IPS-18c (cell line): ENCODE measurements around the gene ZBED1.
"Not testable (repeated sequence)": the region's sequence is repeated elsewhere in the genome, so short reads cannot be mapped to it uniquely, and the experiment has no call there.

Source experiments
- H3K4me3 ChIP-seq: 2 replicates; pipeline ENCODE4 v1.7.0; 2013; ENCODE audit warnings: low read depth, mild to moderate bottlenecking, low read length, moderate library complexity; ENCODE audit not compliant: insufficient read depth
- H3K9me3 ChIP-seq: one replicate; pipeline ENCODE4 v1.6.1; 2013; ENCODE audit warnings: mild to moderate bottlenecking, low read length, moderate library complexity; ENCODE audit not compliant: control insufficient read depth, insufficient read depth

ZBED1 gene

GRCh38 chrX:2486476-2487133 is 14.2 kb downstream of the ZBED1 start:
- Histone ChIP-seq H3K9me3 (no peaks in the 10 kb centered on the region), H3K4me3 (no peak overlapping the region)

DNA sequence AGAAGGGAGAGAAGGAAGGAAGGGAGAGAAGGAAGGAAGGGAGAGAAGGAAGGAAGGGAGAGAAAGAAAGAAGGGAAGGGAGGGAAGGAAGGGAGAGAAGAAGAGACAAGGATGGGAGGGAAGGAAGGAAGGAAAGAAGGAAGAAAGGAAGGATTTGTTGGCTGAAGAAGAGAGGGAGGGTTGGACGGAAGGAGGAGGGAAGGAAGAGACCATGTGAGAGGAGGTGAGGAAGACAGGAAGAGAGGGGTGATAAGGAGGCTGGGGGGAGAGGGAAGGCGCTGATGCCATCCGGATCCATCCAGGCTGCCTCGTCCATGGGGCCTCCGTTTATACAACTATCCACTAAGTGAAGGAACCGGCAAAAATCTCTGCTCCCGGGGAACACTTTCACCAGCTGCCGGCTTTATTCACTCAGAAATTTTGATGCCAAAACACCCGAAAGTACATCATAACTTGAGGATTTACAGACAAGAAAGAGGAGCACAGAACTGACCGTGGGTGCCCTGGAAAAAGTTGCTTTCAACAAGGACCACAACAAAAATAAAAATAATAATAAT is 14.9 kb downstream of the ZBED1 start:
- Histone ChIP-seq H3K4me3 (no peak overlapping the region), H3K9me3 (no peaks in the 10 kb centered on the region)

DNA sequence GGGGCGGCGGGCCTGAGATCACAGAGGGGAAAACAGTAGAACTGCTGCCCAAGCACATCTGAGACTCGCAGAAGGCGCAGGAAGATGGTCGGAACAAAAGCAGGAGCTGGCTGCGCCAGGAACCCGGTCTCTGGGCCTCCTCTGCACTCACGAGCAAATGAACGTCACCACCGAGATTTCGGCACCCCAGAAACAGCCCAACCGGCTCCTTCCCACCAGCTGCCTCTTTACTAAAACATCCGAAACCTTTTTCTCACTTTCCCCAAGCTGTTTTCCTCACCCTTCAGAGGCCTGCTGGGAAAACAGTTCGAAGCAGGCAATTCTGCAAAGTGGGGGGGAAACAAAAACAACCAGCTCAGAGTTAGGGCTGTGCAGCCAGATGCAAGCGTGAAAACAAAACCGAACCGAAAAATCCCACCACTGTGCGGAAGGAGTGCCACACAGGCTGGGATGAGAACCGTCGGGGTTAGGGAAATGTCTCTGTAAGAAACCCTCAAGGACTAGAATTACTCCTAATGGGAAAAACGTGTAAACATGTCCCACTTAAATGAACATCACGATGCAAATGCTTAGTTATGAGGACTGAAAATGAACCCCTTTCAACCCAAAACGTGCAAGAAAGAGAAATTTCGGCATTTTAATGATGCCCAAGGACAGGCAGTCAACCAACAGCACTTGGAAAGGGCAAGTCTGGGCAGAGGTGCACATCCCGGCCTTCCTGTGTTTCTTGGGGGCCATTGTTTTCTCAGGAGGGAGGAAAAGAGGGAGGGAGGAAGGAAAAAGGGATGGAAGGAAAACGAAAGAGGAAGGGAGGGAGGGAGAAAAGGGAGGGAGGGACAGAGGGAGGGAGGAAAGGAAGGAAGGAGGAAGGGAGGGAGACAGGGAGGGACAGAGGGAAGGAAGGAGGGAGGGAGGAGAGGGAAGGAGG is 15.8 kb downstream of the ZBED1 start:
- Histone ChIP-seq H3K4me3 (no peak overlapping the region), H3K9me3 (no peaks in the 10 kb centered on the region)

GRCh38 chrX:2484256-2484655 is 16.5 kb downstream of the ZBED1 start:
- Histone ChIP-seq H3K9me3 (peaks cover 2% of the 10 kb centered on the region), H3K4me3 (no peak overlapping the region)

- no peak overlapping the region for H3K4me3 ChIP-seq
Measured at GRCh38 chrX:2483398-2484060, 17.2 kb downstream of the ZBED1 start.

DNA sequence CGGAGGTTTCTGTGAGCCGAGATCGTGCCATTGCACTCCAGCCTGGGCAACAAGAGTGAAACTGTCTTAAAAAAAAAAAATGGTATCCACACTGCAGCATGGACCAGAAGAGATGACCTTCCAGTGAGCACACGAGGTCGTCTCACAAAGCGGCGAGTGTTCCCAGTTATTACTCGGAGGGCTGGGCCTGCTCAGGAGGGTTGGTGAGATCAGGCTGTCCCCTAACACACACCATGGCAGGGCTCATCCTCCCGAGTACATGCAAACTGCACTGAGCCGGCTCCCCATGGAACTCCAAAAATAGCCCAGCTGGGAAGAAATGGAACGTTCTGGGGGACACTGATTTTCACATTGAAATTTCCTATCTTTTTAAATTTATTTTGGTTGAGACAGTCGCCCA is 19.2 kb downstream of the ZBED1 start:
- not testable (repeated sequence) for H3K4me3 ChIP-seq, H3K9me3 ChIP-seq

More at GRCh38 chrX:2483398-2484060, 17.2 kb downstream of the ZBED1 start:
- peaks cover 2% of the 10 kb centered on the region for H3K9me3 ChIP-seq

GRCh38 chrX:2479982-2480381 is 20.8 kb downstream of the ZBED1 start:
- H3K4me3 ChIP-seq, H3K9me3 ChIP-seq: not testable (repeated sequence)

DNA sequence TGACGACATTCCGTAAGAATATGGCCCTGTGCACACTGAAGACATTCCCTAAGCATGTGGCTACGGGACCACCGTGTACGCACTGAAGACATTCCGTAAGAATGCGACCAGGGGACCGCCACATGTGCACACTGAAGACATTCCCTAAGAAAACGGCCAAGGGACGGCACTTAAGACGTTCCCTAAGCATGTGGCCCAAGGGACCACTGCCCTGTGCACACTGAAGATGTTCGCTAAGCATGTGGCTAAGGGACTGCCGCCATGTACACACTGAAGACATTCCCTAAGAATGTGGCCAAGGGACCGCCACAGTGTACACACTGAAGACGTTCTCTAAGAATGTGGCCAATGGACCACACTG is 21.4 kb downstream of the ZBED1 start:
- Histone ChIP-seq H3K4me3 (no peak overlapping the region), H3K9me3 (peaks cover 2% of the 10 kb centered on the region)

DNA sequence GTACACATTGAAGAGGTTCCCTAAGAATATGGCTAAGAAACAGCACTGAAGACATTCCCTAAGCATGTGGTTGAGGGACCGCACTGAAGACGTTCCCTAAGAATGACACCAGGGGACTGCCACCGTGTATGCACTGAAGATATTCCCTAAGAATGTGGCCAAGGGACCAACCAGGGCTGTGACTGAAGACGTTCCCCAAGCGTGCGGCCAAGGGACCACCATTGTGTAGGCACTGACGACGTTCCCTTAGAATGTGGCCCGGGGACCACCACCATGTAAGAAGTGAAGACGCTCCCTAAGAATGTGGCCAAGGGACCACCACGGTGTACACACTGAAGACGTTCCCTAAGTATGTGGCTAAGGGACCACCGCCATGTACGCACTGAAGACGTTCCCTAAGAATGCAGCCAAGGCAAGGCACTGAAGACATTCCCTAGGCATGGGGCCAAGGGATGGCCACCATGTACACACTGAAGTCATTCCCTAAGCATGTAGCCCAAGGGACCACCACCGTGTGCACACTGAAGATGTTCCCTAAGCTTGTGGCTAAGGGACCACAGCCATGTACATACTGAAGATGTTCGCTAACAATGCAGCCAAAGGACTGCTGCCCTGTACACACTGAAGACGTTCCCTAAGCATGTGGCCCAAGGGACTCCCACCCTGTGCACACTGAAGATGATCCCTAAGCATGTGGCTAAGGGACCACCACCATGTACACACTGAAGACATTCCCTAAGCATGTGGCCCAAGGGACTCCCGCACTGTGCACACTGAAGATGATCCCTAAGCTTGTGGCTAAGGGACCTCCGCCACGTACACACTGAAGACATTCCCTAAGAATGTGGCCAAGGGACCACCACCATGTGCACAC is 22.0 kb downstream of the ZBED1 start:
- Histone ChIP-seq H3K4me3 (no peak overlapping the region), H3K9me3 (peaks cover 2% of the 10 kb centered on the region)

DNA sequence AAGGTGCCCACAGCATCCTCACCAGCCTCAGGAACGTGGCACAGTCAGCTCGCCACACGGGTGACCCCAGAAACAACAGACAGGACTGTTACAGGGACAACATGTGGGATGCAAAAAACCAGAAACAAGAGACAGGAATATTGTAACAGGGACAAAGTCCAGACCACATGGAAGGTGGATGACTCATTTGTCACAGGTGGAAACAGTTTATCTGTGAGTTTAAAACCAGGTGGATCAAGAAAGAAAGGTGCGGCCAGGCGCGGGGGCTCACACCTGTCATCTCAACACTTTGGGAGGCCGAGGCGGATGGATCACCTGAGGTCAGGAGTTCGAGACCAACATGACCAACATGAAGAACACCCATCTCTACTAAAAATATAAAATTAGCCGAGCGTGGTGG is 23.5 kb downstream of the ZBED1 start:
- not testable (repeated sequence) for H3K4me3 ChIP-seq, H3K9me3 ChIP-seq

DNA sequence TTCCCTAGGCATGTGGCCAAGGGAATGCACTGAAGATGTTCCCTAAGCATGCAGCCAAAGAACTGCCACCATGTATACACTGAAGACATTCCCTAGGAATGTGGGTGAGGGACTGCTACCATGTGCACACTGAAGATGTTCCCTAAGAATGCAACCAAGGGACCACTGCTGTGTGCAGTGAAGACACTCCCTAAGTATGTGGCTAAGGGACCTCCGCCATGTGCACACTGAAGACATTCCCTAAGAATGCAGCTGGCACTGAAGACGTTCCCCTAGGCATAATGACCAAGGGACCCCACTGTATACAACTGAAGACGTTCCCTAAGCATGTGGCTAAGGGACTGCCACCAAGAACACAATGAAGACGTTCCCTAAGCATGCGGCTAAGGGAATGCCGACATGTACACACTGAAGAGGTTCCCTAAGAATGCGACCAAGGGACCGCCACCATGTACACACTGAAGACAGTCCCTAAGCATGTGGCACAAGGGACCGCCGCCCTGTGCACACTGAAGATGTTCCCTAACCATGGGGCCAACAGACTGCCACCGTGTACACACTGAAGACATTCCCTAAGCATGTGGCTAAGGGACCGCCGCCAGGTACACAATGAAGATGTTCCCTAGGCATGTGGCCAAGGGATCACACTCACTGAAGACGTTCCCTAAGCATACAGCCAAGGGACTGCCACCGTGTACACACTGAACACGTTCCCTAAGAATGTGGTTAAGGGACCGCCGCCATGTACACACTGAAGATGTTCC is 25.6 kb downstream of the ZBED1 start:
- no peak overlapping the region for H3K4me3 ChIP-seq
- peaks cover 5% of the 10 kb centered on the region for H3K9me3 ChIP-seq

DNA sequence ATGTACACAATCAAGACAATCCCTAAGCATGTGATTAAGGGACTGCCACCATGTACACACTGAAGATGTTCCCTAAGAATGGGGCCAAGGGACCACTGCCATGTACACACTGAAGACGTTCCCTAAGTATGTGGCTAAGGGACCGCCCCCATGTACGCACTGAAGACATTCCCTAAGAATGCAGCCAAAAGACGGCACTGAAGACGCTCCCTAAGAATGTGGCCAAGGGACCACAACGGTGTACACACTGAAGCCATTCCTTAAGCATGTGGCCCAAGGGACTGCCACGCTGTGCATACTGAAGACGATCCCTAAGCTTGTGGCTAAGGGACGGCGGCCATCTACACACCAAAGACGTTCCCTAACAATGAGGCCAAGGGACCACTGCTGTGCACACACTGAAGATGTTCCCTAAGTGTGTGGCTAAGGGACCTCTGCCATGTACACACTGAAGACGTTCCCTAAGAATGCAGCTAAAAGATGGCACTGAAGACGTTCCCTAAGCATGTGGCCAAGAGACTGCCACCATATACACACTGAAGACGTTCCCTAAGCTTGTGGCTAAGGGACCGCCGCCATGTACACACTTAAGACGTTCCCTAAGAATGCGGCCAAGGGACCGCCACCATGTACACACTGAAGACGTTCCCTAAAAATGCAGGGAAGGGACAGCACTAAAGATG is 26.4 kb downstream of the ZBED1 start:
- Histone ChIP-seq H3K4me3 (no peak overlapping the region), H3K9me3 (peaks cover 4% of the 10 kb centered on the region)

DNA sequence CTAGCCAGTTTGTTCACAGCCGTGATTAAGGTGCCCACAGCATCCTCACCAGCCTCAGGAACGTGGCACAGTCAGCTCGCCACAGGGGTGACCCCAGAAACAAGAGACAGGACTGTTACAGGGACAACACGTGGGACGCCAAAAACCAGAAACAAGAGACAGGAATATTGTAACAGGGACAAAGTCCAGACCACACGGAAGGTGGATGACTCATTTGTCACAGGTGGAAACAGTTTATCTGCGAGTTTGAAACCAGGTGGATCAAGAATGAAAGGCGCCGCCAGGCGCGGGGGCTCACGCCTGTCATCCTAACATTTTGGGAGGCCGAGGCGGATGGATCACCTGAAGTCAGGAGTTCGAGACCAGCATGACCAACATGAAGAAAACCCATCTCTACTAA is 27.7 kb downstream of the ZBED1 start:
- not testable (repeated sequence) for H3K4me3 ChIP-seq, H3K9me3 ChIP-seq

- Histone ChIP-seq H3K9me3 (peaks cover 5% of the 10 kb centered on the region), H3K4me3 (no peak overlapping the region)
Measured at GRCh38 chrX:2471641-2472040, 29.1 kb downstream of the ZBED1 start.

- not testable (repeated sequence) for H3K4me3 ChIP-seq, H3K9me3 ChIP-seq
Measured at GRCh38 chrX:2471126-2471525, 29.6 kb downstream of the ZBED1 start.

GRCh38 chrX:2469852-2470251 is 30.9 kb downstream of the ZBED1 start:
- H3K4me3 ChIP-seq, H3K9me3 ChIP-seq: not testable (repeated sequence)
